Right cardiac atrium (tissue), 5 donors: Measurements from ENCODE around the gene R3HDM2. TPM values are rescaled to one million over a fixed set of nuclear protein-coding genes. Genes with fewer than 3 reads are reported as not detected.
A peak's percentile ranks its signal among the peaks of the same experiment; 100 is the strongest.

Experiments used
- ATAC-seq, 2 donors: fragments of 200-7000 bp; cut with Tn5 transposase; one replicate each; pipeline versions ENCODE4 v1.8.0 to v1.9.1; 2020; ENCODE audit warnings: moderate library complexity in 2 of 2, mild to moderate bottlenecking in 1 of 2
- DNase-seq, 3 donors: peaks; one replicate each; pipeline ENCODE4 v3.0.0-alpha.2; 2020
- H3K27ac ChIP-seq: one replicate; pipeline ENCODE4 v1.5.1; 2013; ENCODE audit warnings: mild to moderate bottlenecking, low read length, control low read depth, moderate library complexity
- H3K27me3 ChIP-seq: one replicate; pipeline ENCODE4 v1.6.1; 2013; ENCODE audit not compliant: control insufficient read depth, insufficient read depth
- H3K4me1 ChIP-seq: one replicate; pipeline ENCODE4 v1.6.1; 2013; ENCODE audit warnings: low read length; ENCODE audit not compliant: control insufficient read depth, insufficient read depth
- H3K4me3 ChIP-seq: one replicate; pipeline ENCODE4 v1.5.1; 2013; ENCODE audit warnings: low read length, control low read depth
- H3K9me3 ChIP-seq: one replicate; pipeline ENCODE4 v1.6.1; 2013; ENCODE audit warnings: low read length; ENCODE audit not compliant: control insufficient read depth
- WGBS: extraction: QIAGEN DNeasy Blood & Tissue Kit; methylation state at CpG from one replicate; pipeline ENCODE4 v1.1.7; 2013; 5-methylcytosine and 5-hydroxymethylcytosine counted together
- intact Hi-C, 4 donors: fragments of 100-400 bp; cut with DNase I; formaldehyde crosslinking; loops; one replicate each; pipeline versions ENCODE4 v1.11.0 to v1.14.0; 2022 to 2023
- polyA plus RNA-seq: library from polyadenylated mRNA; stranded (reverse); fragments of 200-250 nt; gene quantifications from one replicate; pipeline ENCODE4 v1.2.3, GENCODE V29; 2013
- total RNA-seq, 4 donors: library from RNA; stranded (reverse); fragmentation: NEBNext Ultra II Directional; extraction: Animal tissue kit (Norgen Biotek cat#: 25700); gene quantifications; one replicate each; pipeline ENCODE4 v1.2.1, GENCODE V29; 2021
- donor health status: healthy with polysubstance abuse.
- donor health status: DM: no; HTN: yes; CAD: no.
- donor health status: DM: no; HTN: no; CAD: no.
- donor health status: DM: no; HTN: yes; CAD: no; lungs with severe emphysema.
- donor health status: DM: yes; HTN: yes; CAD: no.

R3HDM2 gene
- total and polyA plus RNA-seq, 5 donors, result 23.1 to 85.2 (median 73.8) TPM

- Histone ChIP-seq H3K4me1 (no peaks in the 10 kb centered on the region), H3K4me3 (peak overlapping the region; percentile 54), H3K27ac (peak overlapping the region; percentile 74), H3K9me3 (no peaks in the 10 kb centered on the region), H3K27me3 (no peaks in the 10 kb centered on the region)
- WGBS, result under 1% methylated on average over 24 of the region's 24 CpGs
- intact Hi-C loops, result no loop called here
- DNase-seq (peak; percentile 94 to 98 (median 97)), ATAC-seq (peak; percentile 78 to 80)
Observed at GRCh38 chr12:57459055-57459749, 28.4 kb upstream of the R3HDM2 start.

- 23% methylated on average over 3 of the region's 3 CpGs for WGBS
- H3K27me3 ChIP-seq, result no peaks in the 10 kb centered on the region
- peak overlapping the region; percentile 71 for H3K27ac ChIP-seq
- peak overlapping the region; percentile 54 for H3K4me3 ChIP-seq
- no peaks in the 10 kb centered on the region for H3K9me3 ChIP-seq
- no peaks in the 10 kb centered on the region for H3K4me1 ChIP-seq
- ATAC-seq (no peak), DNase-seq (peak in 1 of 3 donors; percentile 55)
- intact Hi-C loops, result no loop called here
Observed at GRCh38 chr12:57458665-57459054, 27.8 kb upstream of the R3HDM2 start.

GRCh38 chr12:57456737-57457490 lies 26.1 kb upstream of the R3HDM2 start:
- no peak for ATAC-seq
- no peak overlapping the region for H3K27ac ChIP-seq
- H3K27me3 ChIP-seq, result no peaks in the 10 kb centered on the region
- H3K4me3 ChIP-seq, result no peak overlapping the region
- WGBS, result 86% methylated on average over 6 of the region's 6 CpGs
- DNase-seq, result no peak
- no peaks in the 10 kb centered on the region for H3K9me3 ChIP-seq
- intact Hi-C loops, result loop anchor here in 1 of 4 donors (2.0 kb wide), 1 partner anchor 146 kb away; no protein-coding TSS in a partner anchor
- no peaks in the 10 kb centered on the region for H3K4me1 ChIP-seq

- Histone ChIP-seq H3K4me1 (no peaks in the 10 kb centered on the region), H3K9me3 (no peaks in the 10 kb centered on the region), H3K27ac (no peak overlapping the region), H3K27me3 (no peaks in the 10 kb centered on the region), H3K4me3 (no peak overlapping the region)
- intact Hi-C loops, result loop anchor here in 1 of 4 donors (2.0 kb wide), 1 partner anchor 145 kb away; no protein-coding TSS in a partner anchor
- ATAC-seq (no peak), DNase-seq (no peak)
- WGBS, result 39% methylated on average over 15 of the region's 15 CpGs
Observed at GRCh38 chr12:57456145-57456700, 25.4 kb upstream of the R3HDM2 start.

- Histone ChIP-seq H3K27ac (no peak overlapping the region), H3K4me1 (no peaks in the 10 kb centered on the region), H3K27me3 (no peaks in the 10 kb centered on the region), H3K9me3 (no peaks in the 10 kb centered on the region), H3K4me3 (no peak overlapping the region)
- ATAC-seq, result no peak
- WGBS, result 49% methylated on average over 10 of the region's 10 CpGs
- intact Hi-C loops, result loop anchor here in 1 of 4 donors (2.0 kb wide), 1 partner anchor 145 kb away; no protein-coding TSS in a partner anchor
- peak in 1 of 3 donors; percentile 44 for DNase-seq
Observed at GRCh38 chr12:57455374-57456144, 24.7 kb upstream of the R3HDM2 start.

GRCh38 chr12:57454566-57455373 lies 23.9 kb upstream of the R3HDM2 start, which contains the start of gene INHBE:
TSS of gene INHBE (plus strand) at chr12:57455307. CDS start at chr12:57455537, 230 bp downstream.
- DNase-seq, result peak in 1 of 3 donors; percentile 64
- Histone ChIP-seq H3K9me3 (no peaks in the 10 kb centered on the region), H3K27ac (no peak within 1 kb of the TSS), H3K4me3 (no peak within 1 kb of the TSS), H3K4me1 (no peaks in the 10 kb centered on the region), H3K27me3 (no peaks in the 10 kb centered on the region)
- intact Hi-C loops, result no loop called here
- 61% methylated on average over 10 of the region's 10 CpGs for WGBS
- no peak for ATAC-seq

GRCh38 chr12:57454213-57454565 lies 23.3 kb upstream of the R3HDM2 start:
- Histone ChIP-seq H3K27me3 (no peaks in the 10 kb centered on the region), H3K4me1 (no peaks in the 10 kb centered on the region), H3K9me3 (no peaks in the 10 kb centered on the region), H3K4me3 (no peak overlapping the region), H3K27ac (no peak overlapping the region)
- DNase-seq, result no peak
- no peak for ATAC-seq
- 94% methylated on average over 2 of the region's 2 CpGs for WGBS
- intact Hi-C loops, result no loop called here

- Histone ChIP-seq H3K27me3 (no peaks in the 10 kb centered on the region), H3K27ac (peak overlapping the region; percentile 79), H3K9me3 (no peaks in the 10 kb centered on the region), H3K4me1 (no peaks in the 10 kb centered on the region), H3K4me3 (no peak overlapping the region)
- ATAC-seq (peak; percentile 82 to 83), DNase-seq (peak; percentile 79 to 94 (median 91))
- intact Hi-C loops, result loop anchor here in 3 of 4 donors (2.0 kb wide), 1 partner anchor 144 kb away; no protein-coding TSS in a partner anchor
- 17% methylated on average over 7 of the region's 7 CpGs for WGBS
Observed at GRCh38 chr12:57452937-57453509, 22.2 kb upstream of the R3HDM2 start.

- H3K27me3 ChIP-seq, result no peaks in the 10 kb centered on the region
- no peaks in the 10 kb centered on the region for H3K9me3 ChIP-seq
- ATAC-seq, result peak; percentile 73 to 84
- DNase-seq, result peak in 1 of 3 donors; percentile 58
- WGBS, result 11% methylated on average over 9 of the region's 9 CpGs
- no peak overlapping the region for H3K4me3 ChIP-seq
- intact Hi-C loops, result loop anchor here in 3 of 4 donors (2.0 kb wide), 1 partner anchor 144 kb away; no protein-coding TSS in a partner anchor
- peak overlapping the region; percentile 79 for H3K27ac ChIP-seq
- no peaks in the 10 kb centered on the region for H3K4me1 ChIP-seq
Observed at GRCh38 chr12:57452181-57452936, 21.5 kb upstream of the R3HDM2 start.
